ENCODE results near the gene TGM2. TPM values are rescaled to one million over a fixed set of nuclear protein-coding genes. Genes with fewer than 3 reads are reported as not detected.

The TGM2 gene
- total and polyA plus RNA-seq, 9 of the 15 experiments (the other 6 are each of a cell fraction or from before 2014, with no cell fraction given), result 5.5 to 78.5 (median 37.6) TPM

DNA sequence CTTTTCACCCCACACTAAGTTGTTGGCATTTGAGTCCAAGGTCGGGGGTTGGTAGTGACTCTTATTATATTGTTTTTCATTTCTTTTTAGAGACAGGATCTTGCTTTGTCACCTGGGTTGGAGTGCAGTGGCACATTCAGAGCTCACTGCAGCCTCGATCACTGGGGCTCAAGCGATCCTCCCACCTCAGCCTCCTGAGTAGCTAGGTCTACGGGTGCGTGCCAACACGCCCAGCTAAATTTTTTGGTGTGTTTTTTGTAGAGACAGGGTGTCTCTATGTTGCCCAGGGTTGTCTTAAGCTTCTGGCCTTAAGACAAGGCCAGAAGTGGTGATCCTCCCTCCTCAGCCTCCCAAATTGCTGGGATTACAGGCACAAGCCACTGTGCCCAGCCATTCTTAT is 25.1 kb upstream of the TGM2 start (continued):
- TF ChIP-seq, protein P1, sequence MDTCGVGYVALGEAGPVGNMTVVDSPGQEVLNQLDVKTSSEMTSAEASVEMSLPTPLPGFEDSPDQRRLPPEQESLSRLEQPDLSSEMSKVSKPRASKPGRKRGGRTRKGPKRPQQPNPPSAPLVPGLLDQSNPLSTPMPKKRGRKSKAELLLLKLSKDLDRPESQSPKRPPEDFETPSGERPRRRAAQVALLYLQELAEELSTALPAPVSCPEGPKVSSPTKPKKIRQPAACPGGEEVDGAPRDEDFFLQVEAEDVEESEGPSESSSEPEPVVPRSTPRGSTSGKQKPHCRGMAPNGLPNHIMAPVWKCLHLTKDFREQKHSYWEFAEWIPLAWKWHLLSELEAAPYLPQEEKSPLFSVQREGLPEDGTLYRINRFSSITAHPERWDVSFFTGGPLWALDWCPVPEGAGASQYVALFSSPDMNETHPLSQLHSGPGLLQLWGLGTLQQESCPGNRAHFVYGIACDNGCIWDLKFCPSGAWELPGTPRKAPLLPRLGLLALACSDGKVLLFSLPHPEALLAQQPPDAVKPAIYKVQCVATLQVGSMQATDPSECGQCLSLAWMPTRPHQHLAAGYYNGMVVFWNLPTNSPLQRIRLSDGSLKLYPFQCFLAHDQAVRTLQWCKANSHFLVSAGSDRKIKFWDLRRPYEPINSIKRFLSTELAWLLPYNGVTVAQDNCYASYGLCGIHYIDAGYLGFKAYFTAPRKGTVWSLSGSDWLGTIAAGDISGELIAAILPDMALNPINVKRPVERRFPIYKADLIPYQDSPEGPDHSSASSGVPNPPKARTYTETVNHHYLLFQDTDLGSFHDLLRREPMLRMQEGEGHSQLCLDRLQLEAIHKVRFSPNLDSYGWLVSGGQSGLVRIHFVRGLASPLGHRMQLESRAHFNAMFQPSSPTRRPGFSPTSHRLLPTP (IDR thresholded peaks at IDR 0.05; ENCODE audit: borderline replicate concordance, extremely low read depth, insufficient read length), result no peak

DNA sequence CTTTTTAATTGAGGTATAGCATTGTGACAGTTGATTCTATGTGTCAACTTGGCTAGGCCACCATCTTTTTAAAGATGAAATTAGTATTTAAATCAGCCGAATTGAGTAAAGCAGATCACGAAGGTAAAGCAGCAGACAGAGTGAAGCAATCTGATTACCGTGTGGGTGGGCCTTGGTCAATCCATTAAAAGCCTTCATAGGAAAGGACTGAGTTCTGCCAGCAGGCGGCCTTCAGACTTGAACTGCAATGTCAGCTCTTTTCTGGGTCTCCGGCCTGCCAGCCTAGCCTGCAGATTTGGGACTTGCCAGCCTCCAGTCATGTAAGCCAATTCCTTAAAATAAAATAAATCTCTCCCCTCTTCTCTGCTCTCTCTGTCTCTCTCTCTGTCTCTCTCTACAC is 22.4 kb upstream of the TGM2 start:
- ChIA-PET CTCF (ENCODE audit: low intra/inter-chr PET ratio) (no interaction called here), POLR2A (no interaction called here)
- peak in 2 of 4 experiments; percentile 37 to 39 for DNase-seq (ENCODE audit: extremely low read depth in 1 of 4, low spot score in 3 of 4)
- intact Hi-C loops (cut with micrococcal nuclease), result no loop called here
- no peak for FAIRE-seq
- Histone ChIP-seq H3K36me3 (ENCODE audit: control insufficient read depth, insufficient read depth, low read length) (no peaks in the 10 kb centered on the region), H3K9me1 (ENCODE audit: control insufficient read depth, insufficient read depth, low read length) (no peaks in the 10 kb centered on the region), H3K4me2 (ENCODE audit: insufficient read depth, low read length) (no peak overlapping the region), H3K27ac (ENCODE audit: extremely low read depth, low read depth, low read length) (no peak overlapping the region), H3K9me3 (replicated peaks; ENCODE audit: control insufficient read depth, insufficient read depth, low read depth, low read length) (no peaks in the 10 kb centered on the region), H4K20me1 (replicated peaks; ENCODE audit: control insufficient read depth, insufficient read depth, low read length) (no peaks in the 10 kb centered on the region; the same call in 1 of the 2 replicates), H2AFZ (ENCODE audit: low read depth, low read length) (no peak overlapping the region), H3K27me3 (ENCODE audit: control insufficient read depth in 2 of 2, insufficient read depth in 2 of 2, low read length in 2 of 2) (peaks cover 17 to 24% of the 10 kb centered on the region in 2 experiments; a peak in 4 of 5 replicates), H3K9ac (ENCODE audit: insufficient read depth in 1 of 2, low read depth in 2 of 2, low read length in 2 of 2) (no peak overlapping the region), H3K4me1 (replicated peaks in 1 of 2; ENCODE audit: control insufficient read depth in 2 of 2, insufficient read depth in 2 of 2, low read length in 2 of 2) (peaks cover 0 to 5% of the 10 kb centered on the region in 2 experiments; a peak in 1 of 5 replicates), H3K79me2 (ENCODE audit: control insufficient read depth, insufficient read depth, low read length) (no peaks in the 10 kb centered on the region), H3K4me3 (no peak overlapping the region)
- ATAC-seq, result peak; percentile 93
- in situ Hi-C loops (cut with MboI), result no loop called here
- 2% methylated on average over 5 of the region's 5 CpGs for WGBS (ENCODE audit: insufficient coverage, low coverage, missing lambda C conversion rate)
- no TSS peak for BruUV-seq (replicated peaks)
- TF ChIP-seq SRSF7 (optimal IDR thresholded peaks at IDR 0.05; ENCODE audit: low read depth, low read length), result no peak
- no peak for TF ChIP-seq HDAC8 (tag; IDR thresholded peaks at IDR 0.05)
- TF ChIP-seq, protein P2, sequence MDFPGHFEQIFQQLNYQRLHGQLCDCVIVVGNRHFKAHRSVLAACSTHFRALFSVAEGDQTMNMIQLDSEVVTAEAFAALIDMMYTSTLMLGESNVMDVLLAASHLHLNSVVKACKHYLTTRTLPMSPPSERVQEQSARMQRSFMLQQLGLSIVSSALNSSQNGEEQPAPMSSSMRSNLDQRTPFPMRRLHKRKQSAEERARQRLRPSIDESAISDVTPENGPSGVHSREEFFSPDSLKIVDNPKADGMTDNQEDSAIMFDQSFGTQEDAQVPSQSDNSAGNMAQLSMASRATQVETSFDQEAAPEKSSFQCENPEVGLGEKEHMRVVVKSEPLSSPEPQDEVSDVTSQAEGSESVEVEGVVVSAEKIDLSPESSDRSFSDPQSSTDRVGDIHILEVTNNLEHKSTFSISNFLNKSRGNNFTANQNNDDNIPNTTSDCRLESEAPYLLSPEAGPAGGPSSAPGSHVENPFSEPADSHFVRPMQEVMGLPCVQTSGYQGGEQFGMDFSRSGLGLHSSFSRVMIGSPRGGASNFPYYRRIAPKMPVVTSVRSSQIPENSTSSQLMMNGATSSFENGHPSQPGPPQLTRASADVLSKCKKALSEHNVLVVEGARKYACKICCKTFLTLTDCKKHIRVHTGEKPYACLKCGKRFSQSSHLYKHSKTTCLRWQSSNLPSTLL (IDR thresholded peaks at IDR 0.05), result no peak
- TF ChIP-seq, protein P3, sequence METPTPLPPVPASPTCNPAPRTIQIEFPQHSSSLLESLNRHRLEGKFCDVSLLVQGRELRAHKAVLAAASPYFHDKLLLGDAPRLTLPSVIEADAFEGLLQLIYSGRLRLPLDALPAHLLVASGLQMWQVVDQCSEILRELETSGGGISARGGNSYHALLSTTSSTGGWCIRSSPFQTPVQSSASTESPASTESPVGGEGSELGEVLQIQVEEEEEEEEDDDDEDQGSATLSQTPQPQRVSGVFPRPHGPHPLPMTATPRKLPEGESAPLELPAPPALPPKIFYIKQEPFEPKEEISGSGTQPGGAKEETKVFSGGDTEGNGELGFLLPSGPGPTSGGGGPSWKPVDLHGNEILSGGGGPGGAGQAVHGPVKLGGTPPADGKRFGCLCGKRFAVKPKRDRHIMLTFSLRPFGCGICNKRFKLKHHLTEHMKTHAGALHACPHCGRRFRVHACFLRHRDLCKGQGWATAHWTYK (CRISPR knock-in tag; IDR thresholded peaks at IDR 0.05), result no peak
- TF ChIP-seq ESRRA (IDR thresholded peaks at IDR 0.05; ENCODE audit: borderline replicate concordance, low read depth), result no peak
- TF ChIP-seq, protein P4, sequence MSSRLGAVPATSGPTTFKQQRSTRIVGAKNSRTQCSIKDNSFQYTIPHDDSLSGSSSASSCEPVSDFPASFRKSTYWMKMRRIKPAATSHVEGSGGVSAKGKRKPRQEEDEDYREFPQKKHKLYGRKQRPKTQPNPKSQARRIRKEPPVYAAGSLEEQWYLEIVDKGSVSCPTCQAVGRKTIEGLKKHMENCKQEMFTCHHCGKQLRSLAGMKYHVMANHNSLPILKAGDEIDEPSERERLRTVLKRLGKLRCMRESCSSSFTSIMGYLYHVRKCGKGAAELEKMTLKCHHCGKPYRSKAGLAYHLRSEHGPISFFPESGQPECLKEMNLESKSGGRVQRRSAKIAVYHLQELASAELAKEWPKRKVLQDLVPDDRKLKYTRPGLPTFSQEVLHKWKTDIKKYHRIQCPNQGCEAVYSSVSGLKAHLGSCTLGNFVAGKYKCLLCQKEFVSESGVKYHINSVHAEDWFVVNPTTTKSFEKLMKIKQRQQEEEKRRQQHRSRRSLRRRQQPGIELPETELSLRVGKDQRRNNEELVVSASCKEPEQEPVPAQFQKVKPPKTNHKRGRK (tag; IDR thresholded peaks at IDR 0.05), result no peak
- TF ChIP-seq EHMT2 (IDR thresholded peaks at IDR 0.05), result no peak
- TF ChIP-seq TAF7 (tag; IDR thresholded peaks at IDR 0.05), result no peak
- no peak for TF ChIP-seq ZNF212 (CRISPR knock-in tag; IDR thresholded peaks at IDR 0.05)
